Stimulated activated CD4-positive, alpha-beta T cell treated with anti-CD3 and anti-CD28 coated beads, Interleukin-15, amount 100 ng/mL, for 48 hours (primary cell): ENCODE data around the gene GALNT16.

Source experiments
- DNase-seq, 2 donors: peaks; one replicate each; pipeline ENCODE4 v3.0.0-alpha.2; 2020; ENCODE audit warnings: low read depth in 2 of 2

The GALNT16 gene

GRCh38 chr14:69404883-69405282 lies 144.9 kb downstream of the GALNT16 start:
- DNase-seq = no peak

- no peak for DNase-seq
These were observed 145.8 kb downstream of the GALNT16 start for GRCh38 chr14:69405762-69406161.
